Activated gamma-delta T cell treated with anti-CD3 and anti-CD28 coated beads, Interleukin-2, amount 50 U/mL, for 16 hours (primary cell): Measurements from ENCODE around the gene APOL3.
"Not testable (repeated sequence)": the region's sequence is repeated elsewhere in the genome, so short reads cannot be mapped to it uniquely, and the experiment has no call there.

Experiments
- DNase-seq: peaks from one replicate; pipeline ENCODE4 v3.0.0-alpha.2; 2020; ENCODE audit warnings: low read depth

APOL3 gene

DNA sequence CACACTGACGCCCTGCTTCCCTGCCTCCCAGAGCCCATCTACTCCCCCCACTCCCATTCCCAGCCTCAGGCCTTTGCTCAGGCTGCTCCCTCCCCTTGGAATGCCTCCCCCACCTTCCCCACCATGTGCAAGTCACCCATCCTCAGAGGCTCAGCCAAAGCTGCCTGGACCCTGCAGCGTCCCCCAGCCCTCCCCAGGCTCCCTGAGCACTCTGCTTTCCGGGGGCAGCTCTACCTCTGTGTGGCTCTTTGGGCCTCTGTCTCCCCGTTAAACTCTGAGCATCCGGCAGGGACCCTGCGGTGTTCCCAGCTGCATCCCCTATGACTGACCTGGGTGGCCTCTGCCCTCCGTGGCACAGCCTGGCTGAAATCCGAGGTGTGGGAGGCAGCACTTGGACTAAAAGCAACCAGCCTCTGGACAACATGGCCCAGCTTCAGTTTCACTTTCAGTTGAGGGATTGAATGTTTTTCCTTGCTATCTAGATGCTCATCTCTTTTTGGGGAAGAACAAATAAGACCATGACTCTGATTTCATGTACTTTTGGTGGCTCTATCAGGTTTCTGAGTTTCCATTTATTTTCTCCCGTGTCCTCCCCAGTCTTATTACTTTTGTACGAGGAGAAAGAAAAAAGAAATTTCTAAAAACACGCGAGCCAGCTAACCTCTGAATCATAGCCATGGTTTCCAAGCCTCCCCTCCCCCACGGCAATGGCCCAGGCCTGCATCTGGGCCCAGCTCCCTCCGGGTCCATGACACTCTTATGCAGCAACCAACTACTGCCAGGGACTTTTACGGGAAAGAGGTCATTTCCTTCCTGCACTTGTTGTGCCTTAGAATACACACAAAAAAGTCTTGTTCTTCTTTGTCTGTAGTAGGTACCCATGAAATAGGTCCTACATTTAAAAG is 3.8 kb downstream of the APOL3 start:
- peak; percentile 63 for DNase-seq

DNA sequence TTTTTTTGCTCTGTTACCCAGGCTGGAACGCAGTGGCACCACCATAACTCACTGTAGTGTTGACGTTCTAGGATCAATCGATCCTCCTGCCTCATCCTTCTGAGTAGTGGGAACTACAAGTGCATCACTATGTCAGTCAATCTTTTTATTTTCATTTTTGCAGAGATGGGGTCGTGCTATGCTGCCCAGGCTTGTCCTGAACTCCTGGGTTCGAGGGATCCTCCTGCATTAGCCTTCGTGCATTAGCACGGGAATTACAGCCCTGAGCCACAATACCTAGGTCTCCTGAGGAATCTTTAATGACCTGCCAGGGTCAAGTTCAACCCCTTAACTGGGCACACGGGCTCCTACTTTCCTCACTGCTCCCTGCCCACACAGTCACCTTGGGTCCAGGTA is 4.4 kb downstream of the APOL3 start:
- no peak for DNase-seq

DNA sequence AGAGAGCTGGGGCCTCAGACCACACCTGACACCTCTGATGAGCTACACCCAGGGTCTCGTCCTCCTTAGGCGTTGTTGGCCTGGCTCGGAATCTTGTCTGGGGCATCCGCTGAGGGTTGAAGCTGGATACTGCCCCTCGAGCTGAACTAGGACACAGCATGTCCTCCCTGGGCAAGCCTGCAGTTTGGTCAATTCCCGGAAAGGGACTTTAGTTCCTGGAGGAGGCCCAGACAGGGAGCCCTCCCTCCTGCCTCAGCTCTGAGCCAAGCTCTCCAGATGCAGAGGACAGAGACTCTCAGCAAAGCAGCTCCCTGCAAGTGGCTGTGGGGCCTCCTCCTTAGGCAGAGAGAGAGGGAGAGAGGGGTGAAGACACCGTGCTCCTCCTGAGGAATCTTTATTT is 4.9 kb downstream of the APOL3 start:
- DNase-seq, result no peak

DNA sequence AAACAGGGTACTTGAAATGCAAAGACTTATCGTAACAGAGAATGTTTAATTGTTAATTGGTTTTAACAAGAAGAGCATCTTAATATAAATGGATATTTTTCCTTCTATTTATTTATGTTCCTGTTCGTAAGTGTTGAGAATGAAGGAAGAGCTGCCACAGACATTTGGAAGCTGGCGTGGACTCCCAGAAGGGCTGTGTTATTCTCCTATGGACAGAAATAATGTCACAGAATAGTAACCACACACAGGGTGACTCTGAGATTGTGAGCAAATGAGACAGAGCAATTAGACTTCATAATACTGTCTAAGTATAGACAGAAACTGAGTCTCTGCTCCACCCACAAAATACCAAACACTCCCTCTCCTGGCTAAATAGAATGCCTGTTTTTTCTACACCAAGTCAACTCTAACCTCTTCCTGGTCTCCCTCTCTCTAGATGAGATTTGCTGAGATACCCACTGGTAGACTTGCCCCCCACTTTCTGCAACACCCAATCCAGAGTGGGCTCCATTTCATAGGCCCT is 6.1 kb downstream of the APOL3 start:
- DNase-seq, result no peak

DNA sequence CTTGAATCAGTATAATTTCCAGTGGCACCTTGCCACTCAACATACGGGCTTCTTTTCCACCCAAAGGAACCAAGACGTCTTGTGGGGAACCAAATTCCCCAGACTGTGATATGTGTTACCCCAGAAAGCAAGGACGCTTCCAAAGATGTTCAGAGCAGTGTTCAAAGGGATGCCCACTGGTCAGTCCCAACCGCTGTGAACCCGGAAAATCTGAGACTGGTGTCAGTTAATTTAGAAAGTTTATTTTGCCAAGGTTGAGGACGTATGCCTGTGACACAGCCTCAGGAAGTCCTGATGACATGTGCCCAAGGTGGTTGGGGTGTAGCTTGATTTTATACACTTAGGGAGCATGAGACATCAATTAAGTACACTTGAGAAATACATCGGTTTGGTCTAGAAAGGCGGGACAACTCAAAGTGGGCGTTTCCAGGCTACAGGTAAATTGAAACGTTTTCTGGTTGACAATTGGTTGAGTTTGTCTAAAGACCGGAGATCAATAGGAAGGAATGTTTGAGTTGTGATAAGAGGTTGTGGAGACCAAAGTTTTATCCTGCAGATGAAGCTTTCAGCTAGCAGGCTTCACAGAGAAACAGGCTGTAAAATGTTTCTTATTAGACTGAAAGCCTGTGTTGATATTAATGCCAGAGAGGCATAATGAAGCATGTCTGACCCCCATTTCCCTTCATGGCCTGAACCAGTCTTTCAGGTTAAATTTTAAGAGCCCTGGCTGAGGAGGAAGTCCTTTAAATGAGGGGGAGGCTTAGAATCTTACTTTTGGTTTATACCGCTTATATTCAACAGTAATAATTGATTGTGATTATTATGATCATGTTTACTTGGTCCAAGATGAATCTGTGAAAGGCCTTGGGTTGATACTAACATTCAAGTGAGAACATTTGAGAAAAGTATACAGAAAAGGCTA is 6.8 kb downstream of the APOL3 start:
- DNase-seq, result no peak

DNA sequence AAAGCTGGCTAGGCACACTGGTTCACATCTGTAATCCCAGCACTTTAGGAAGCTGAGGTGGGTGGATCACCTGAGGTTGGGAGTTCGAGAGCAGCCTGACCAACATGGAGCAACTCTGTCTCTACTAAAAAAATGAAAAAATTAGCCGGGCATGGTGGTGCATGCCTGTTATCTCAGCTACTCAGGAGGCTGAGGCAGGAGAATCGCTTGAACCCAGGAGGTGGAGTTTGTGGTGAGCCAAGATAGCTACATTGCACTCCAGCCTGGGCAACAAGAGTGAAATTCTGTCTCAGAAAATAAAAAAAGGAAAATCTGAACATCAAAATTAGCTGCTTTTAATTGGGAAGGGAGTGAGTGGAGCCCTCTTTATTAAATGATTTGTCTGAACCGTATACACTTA is 7.7 kb downstream of the APOL3 start:
- DNase-seq, result not testable (repeated sequence)

DNA sequence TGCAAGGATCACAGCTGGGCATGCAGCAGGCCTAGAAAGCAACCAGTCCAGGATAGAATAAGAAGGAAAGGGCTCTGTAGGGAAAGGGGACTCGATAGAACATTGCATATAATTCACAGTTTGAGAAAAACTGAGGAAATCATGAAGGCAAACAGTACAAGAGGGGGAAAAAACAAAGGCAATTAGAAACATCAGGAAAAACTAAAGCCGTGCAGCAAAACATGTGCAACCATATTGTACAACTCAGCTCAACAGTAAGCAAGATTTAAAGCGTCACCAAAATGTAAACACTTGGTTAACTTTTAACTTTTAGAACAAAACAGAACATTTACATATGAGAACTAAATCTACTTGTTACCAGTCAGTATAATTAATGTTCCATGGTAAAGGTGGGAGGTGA is 8.5 kb downstream of the APOL3 start:
- DNase-seq, result no peak

DNA sequence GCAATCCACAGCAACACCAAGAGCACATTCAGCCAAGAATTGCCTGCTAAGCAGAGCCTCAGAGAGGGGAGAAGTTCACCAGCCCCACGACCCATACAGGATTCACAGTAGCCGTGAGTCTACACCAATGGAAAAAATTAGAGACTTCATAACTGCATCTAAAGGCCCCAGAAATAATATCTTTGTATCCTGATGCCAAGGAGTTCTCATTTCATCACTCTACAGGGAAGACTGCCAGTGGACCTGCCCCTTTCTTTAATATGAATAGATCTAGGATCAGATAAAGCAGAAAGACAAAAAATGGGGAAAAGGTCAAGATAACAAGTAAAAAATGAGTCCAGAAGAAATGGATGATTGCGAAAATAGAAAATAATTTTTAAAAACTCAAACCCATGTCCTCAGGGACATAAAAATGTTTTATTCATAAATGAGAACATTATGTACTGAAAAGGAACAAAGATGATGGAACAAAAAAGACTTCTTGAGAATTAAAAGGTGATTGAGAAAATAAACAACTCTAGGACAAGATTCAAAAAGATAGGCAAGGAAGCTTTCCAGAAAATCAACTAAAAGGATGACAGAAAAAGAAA is 9.5 kb downstream of the APOL3 start:
- DNase-seq, result no peak

DNA sequence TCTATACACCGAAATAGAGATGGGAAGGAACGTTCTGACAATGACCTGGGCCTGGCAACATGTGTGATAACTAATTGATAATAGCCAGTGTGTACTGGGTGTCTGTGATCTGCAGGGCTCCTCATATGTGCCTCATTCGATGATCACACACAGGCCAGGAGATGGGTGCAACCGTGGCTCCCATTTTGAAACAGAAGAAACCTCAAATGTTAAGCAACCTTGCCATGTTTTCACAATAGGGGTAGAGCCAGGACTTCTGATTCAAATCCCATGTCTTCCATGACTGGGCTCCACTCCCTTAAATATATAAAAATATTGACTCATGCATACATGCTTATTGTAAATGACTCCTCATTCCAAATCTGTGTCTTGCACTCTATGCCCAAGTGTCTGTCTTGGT is 11.1 kb downstream of the APOL3 start:
- DNase-seq, result no peak

DNA sequence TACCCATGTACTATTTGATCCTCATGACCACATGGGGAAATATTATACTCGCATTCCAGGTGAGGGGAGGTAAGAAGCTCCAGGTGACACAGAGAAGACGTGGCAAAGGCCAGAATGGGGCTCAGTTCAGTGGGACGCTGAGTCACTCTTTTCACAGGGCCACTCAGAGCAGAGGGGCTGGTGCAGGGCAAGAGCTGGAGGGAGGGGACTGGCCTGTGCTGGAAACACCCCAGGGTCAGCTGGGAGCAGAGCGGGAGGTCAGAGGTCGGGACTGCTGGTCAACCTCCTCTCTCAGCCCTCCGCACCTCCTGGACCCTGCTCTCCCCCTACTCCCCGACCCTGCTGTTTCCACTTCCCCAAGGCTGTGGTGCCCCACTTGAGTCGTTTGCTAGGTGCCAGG is 12.1 kb downstream of the APOL3 start:
- no peak for DNase-seq

DNA sequence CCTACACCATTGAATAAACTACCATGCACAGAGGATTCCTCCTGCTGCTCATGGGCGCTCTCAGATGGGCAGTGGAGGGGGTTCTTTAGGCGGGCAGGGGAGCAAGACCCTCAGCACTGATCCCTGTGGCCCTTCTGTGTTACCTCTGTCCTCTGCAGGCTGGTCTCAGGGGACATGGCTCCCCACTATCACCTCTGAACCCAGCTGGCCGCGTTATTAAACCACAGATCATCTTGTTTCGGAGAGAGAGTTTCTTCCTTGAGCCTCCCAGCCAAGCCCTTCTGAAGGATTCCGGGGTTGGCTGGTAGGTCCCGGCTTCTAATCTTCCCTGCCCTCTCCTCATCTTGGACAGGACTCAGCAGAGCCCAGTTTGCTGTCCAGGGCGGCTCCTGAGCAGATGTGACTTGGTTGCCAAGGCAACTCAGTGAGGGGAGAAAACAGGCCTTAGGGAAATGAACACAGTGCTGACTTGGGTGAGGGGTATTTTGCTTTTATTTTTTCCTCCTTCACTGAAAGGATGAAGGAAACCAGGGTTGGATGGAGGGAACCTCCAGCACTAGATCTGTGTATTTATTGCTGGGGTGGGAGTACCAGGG is 13.3 kb downstream of the APOL3 start:
- no peak for DNase-seq

DNA sequence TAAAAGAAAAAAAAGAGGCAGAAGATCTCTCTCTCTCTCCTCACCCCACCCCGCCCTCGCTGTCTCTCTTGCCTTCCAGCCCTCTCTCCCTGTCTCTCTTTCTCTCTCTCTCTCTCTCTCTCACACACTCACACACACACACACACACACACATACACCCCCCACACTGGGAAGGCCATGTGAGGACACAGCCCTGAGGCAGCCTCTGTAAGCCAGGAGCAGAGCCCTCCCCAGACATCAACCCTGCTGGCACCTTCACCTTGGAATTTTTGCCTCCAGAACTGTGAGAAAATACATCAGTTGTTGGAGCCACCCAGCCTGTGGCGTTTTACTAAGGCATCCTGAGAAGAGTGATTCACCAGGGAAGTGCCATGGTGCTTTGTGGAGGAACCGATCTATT is 14.7 kb downstream of the APOL3 start:
- DNase-seq, result no peak

DNA sequence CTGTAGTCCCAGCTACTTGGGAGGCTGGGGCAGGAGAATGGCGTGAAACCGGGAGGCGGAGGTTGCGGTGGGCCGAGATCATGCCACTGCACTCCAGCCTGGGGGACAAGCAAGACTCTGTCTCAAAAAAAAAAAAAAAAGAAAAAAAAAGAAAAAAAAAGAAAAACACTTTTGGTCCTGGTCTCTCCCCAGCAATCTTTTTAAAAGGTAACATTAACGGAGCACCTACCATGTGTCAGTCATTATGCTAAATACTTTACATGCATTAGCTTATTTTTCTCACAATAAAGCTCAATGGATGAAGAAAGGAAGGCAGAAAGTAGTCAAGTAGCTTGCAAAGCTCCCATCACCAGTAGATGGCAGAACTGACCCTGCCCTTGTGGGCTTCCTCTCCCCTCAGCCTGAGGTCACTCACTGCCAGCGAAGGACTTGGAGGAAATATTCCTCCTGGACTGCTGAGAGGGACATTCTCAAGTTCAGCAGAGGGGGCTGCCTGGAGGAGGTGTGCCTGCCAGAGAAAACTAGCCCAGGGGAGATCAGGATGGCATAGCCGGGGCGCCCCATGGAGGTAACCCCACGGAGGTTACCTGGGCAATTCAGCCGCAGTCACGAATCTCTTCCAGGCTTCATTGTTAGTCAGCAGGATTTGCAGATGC is 15.5 kb downstream of the APOL3 start:
- no peak for DNase-seq

DNA sequence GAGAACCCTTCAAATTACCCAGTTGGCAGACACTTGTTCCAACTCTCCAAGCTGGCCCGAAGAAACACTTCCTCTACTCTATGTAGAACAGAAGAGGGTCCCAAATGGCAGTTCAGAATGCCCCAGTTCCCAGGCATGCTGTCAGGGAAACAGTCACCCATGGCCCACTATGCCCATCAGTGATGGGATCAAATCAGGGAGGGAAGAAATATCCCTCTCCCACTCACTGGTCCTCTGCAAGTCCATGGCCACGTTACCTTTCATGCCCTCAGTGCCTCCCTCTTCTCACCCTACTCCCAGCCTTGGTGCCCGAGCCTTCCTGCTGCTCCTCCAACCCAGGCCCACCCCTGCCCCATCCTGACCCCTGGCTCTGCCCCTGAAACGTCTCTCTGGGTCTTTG is 16.6 kb downstream of the APOL3 start:
- no peak for DNase-seq

DNA sequence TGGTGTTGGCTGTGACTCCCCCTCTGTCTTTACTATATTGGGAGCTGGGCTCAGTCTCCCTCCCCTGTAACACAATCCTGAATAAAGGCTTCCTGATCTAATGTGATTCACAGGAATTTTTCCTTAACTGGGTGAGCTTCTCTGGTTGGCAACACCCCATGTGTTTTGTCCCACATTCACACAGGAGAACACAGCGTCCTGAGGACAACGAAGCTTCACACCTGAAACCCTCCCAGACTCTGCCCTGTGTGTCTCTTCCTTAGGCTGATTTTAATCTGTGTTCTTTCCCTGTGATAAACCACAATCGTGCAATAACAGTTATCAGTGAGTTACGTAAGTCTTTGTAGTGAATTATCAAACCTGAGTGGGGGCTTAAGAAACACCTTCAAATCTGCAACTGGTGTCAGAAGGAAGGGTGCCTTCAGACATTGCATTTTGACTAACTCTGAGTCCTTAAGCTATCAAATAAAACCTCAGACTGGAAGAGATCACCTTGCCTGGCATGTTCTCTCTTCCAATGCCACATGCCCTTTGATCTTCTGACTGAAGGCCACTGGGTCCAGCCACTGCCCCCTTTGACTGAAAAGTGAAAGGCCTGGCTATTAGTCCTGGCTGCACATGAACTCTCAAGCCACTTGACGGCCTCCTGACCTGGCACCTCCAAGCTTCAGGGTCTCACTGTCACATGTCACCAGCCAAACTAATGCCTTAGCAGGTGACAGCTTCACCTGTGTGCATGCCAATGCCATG is 17.3 kb downstream of the APOL3 start:
- DNase-seq, result no peak

DNA sequence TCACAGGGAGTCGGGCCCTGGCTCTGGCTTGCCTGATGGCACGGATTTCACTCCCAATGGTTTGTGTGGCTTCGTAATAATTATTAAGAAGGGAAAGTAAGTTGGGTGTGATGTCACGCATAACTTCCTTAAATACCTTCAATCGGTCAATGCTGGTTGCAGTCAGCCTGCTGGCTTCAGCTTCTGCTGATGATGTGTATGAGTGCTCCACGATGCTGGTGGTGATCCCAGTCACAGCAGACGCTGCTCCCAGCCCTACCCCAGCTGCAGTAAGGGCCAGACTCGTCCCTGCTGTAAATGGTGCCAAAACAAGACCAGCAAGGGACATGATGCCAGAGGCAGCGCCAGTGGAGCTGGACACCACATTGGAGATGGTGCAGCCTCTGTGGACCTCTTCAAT is 19.1 kb downstream of the APOL3 start:
- DNase-seq, result no peak

DNA sequence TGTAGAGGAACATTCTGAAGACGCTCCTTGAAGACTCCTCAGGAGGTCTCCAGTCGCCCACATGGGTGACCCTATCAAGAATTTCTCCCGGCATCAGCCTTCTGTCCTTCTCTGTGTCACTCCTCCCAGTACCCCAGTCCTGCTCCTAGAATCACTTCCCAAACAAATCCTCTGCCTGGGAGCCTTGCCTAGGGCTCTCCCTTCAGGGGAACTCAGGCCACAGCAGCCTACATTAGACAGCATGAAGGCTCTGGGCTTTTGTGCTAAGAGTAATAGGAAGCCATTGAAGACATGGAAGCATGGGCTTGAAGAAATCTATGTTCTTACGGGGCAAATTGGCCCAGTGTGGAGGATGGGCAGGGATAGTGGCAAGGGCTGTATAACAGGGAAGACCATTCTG is 21.8 kb downstream of the APOL3 start:
- not testable (repeated sequence) for DNase-seq

DNA sequence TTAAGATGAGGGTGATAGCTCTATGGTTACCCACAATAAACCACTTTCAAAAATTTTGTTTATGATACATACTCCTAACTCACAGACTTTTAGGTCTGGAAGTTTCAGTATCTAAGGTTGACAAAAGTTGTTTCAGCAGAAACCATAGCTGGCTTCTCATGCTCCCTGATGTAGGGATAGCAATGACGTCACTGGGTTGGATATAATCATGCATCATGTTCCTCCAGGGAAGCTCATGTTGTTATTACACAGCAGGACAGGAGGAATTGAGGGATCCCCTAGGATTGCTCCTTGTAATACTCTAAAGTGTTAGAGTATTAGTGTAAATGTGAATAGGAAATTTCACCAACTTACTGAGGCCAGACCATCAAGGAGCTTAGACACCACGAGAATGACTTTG is 23.6 kb downstream of the APOL3 start:
- no peak for DNase-seq

DNA sequence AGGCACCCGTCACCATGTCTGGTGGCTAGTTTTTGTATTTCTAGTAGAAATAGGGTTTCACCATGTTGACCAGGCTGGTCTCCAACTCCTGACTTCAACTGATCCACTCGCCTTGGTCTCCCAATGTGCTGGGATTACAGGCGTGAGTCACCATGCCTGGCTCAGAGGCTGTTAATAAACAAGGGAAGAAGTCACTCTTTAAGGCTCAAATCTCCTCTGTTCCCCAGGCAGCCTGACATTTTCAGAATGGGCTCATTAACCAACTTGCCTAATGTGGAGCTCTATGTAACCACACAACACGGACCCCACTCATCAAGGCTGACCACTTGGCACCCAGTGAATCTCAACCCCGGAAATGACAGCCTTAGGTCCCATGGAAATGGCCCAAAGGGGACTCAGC is 24.1 kb downstream of the APOL3 start:
- no peak for DNase-seq

DNA sequence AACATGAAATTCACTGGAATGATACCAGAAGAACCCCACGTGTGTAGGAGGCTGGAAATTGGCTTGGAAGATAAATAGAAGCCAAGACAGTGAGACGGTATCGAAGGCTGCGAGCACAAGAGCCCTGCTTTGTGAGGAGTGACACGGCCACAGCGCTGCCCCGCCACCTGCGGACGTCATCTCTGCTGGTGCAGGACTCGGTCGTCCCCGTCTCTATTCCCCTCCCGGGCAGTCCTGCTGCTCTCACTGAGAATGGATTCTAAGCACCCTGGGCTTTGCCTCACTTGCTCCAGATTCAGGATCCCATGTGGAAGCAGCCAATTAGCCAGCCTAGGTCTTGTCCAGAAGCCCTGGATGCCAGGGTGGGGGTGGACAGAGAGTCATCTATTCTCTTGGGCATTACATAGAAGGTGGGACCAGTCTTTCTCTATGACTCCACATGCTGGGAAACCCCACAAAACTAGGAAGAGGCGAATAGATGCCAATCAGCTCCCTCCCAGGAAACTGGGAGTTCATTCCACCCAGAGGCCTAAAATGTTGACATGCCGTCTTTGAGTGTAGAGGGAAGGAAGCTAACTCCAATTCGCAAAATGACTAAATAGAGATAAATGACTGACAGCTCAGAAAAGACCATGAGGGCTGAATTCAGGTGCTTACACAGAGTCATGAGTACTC is 25.1 kb downstream of the APOL3 start:
- DNase-seq, result no peak
